Myocyte (in vitro differentiated cells): ENCODE data around the gene TUBGCP6. TPM values are rescaled to one million over a fixed set of nuclear protein-coding genes. Genes with fewer than 3 reads are reported as not detected.

ENCODE experiments used
- DNase-seq: peaks from one replicate; pipeline ENCODE4 v3.0.0-alpha.2; 2012; ENCODE audit warnings: low read depth
- polyA plus RNA-seq: library from polyadenylated mRNA; unstranded; fragments of >200 nt; gene quantifications from one replicate; pipeline ENCODE4 v1.2.1, GENCODE V29; 2012; ENCODE audit warnings: missing spikeins
- total RNA-seq: library from RNA; depleted of rRNA; stranded (reverse); fragments of >200 nt; gene quantifications from 2 replicates; pipeline ENCODE4 v1.2.3, GENCODE V29; 2014

TUBGCP6 gene
- total RNA-seq, result 33.7 and 35.4 TPM in 2 replicates
- 26.1 TPM for polyA plus RNA-seq

DNA sequence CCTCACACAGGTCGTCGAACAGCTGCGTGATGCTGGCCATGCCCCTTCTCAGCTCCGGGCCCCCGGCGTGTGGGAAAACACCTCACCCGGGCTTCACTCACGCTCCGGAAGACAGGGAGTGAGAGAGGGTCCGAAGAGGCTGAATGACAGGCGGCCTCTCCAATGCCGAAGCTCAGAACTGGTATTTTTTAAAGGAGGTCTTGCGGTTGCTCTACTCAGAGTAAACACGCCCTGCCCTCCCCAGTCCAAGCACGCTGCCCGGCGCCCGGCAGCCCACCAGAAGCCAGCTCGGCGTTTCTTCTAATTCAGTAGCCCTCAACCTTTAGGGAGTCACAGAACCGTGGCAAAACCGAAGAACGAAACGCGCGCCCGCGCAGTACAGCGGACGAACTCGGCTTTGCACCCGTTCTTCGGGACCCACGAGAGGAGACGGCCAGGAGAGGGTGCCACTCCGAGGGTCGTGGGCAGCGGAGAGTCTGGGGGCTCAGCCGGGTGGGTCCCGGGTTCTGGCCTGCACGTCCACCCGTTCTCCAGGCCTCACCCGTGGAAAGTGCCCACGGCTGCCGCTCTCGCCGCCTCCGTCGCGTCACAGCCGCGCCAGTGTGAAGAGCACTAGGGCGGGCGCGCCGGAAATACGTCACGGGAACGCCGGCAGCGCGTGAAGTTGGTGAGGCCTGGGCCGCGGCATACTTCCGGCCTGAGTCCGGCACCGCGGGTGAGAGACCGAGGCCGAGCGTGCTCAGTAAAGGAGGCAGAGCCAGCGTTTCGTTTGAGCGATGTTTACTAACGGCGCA is at the start of gene TUBGCP6:
TSS of gene TUBGCP6 (minus strand) at position 604 of the 794 bp plus-strand sequence. CDS start at position 40, 564 bp downstream.
- peak; percentile 93 for DNase-seq

GRCh38 chr22:50294319-50294656 is 49.5 kb upstream of the TUBGCP6 start:
- peak; percentile 75 for DNase-seq

GRCh38 chr22:50293441-50294318 is 48.9 kb upstream of the TUBGCP6 start:
- DNase-seq, result peak; percentile 88

GRCh38 chr22:50292643-50293440 is 48.0 kb upstream of the TUBGCP6 start:
- no peak for DNase-seq

DNA sequence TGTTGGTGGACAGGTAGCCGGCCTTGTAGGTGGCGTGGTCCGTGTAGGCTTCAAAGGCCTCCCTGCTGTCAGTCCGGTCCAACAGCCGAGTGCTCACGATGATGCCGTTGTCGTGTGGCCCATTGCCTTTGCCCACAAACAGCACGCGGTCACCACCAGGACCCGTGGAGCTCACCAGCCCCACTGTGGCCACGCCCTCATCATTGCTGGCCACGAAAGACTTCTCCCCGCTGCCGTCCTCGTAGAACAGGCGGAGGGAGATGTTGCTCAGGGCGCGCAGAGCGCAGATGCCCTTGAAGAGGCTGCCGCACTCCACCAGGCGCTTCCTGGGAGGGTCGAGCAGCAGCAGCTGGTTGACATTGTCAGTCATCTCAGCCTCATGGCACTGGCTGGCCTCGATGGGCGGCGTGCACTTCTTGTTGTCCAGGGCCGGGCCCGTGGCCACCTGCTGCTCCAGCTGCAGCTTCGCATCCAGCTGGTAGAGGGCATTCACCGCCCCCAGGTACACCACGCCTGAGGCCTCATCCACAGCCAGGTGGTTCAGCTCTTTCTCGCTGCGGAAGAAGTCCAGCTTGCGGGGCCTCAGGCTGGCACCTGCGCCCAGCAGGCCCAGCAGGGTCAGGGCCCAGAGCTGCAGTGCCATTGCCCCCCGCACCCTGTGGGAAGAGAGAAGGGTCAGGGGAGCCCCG is 45.3 kb upstream of the TUBGCP6 start:
- DNase-seq, result no peak

- no peak for DNase-seq
Observed at GRCh38 chr22:50289151-50289941, 44.5 kb upstream of the TUBGCP6 start.

DNA sequence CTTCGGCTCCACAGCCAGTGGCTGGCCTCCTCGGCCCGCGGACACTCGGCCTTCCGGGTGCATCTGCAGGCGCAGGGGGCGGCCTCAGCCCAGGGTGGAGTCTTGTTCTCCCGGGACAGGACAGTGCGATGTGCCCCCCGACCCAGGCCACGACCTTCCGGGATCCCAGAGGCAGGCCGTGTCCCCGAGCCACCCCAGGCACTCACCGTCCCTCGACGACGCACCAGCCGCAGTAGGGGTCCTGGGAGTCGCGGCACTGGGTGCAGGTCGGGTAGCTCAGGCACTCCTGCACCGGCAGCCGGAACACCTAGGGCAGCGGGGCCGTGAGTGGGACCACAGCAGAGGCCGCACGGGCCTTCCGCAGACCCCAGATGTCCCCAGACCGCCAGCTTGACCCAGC is 42.9 kb upstream of the TUBGCP6 start:
- no peak for DNase-seq

DNA sequence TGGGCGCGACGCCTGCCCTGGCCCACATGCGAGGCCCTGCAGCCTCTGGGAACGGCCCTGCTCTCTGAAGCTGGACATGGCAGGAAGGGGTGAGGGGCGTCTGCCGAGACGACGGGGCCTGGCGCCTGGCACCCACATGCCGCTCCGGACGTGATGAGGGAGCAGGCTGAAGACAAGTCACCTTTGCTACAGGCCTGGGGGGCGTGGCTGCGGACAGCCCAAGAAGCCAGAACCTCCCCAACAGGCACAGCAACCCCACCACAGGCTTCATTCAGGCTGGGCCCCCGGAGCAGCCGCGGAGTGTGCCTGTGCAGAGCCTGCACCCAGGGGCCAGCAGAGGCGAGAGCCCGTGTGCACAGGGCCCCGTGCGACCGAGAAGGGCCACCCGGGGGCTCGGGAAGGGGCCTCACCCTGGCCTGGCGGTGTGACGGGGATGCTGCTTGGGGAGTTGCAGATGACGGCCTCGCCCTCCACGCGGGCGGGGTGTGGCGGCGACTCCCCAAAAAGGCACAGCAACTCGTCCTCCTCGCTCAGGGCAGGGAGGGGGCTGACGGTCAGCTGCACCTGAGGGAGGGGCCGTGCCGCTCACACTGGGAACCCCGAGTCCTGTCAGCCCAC is 42.0 kb upstream of the TUBGCP6 start:
- DNase-seq, result no peak

DNA sequence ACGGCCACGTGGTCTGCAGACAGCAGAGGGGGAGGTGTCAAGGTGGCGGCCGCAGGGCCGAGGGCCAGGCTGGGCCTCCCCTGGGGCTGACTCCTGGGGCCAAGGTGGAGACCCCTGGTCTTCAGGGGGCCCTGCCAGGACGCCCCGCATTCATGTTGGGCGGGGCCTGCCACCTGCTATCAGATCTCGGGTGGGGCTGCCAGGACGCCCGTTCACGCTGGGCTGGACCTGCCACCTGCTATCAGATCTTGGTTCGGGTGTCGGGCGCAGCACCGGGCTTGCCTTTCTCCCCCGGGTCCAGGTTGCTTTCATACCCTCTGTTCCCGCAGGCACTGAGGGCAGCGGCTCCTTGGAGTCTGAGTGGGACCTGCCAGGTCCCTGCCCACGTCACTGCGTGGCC is 41.5 kb upstream of the TUBGCP6 start:
- DNase-seq, result no peak

- DNase-seq, result no peak
Observed at GRCh38 chr22:50285568-50286229, 40.9 kb upstream of the TUBGCP6 start.

- no peak for DNase-seq
Observed at GRCh38 chr22:50284479-50284878, 39.7 kb upstream of the TUBGCP6 start.

DNA sequence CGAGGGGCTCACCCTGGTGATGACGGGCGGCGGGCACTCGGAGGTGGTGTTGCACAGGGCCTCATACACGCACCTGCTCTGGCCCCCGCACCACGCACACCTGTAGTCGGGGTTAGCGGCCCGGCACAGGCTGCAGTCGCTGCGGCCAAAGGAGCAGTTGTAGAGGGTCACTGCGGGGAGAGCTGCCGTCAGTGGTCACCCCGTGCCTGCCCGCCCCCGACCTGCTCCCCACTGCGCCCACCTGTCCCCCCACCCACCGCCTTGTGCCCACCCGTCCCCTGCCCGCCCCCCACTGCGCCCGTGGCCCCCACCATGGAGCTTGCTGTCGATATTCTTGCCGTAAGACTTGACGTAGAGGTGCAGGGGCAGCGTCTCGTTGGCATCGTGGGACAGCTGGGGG is 39.0 kb upstream of the TUBGCP6 start:
- no peak for DNase-seq

DNA sequence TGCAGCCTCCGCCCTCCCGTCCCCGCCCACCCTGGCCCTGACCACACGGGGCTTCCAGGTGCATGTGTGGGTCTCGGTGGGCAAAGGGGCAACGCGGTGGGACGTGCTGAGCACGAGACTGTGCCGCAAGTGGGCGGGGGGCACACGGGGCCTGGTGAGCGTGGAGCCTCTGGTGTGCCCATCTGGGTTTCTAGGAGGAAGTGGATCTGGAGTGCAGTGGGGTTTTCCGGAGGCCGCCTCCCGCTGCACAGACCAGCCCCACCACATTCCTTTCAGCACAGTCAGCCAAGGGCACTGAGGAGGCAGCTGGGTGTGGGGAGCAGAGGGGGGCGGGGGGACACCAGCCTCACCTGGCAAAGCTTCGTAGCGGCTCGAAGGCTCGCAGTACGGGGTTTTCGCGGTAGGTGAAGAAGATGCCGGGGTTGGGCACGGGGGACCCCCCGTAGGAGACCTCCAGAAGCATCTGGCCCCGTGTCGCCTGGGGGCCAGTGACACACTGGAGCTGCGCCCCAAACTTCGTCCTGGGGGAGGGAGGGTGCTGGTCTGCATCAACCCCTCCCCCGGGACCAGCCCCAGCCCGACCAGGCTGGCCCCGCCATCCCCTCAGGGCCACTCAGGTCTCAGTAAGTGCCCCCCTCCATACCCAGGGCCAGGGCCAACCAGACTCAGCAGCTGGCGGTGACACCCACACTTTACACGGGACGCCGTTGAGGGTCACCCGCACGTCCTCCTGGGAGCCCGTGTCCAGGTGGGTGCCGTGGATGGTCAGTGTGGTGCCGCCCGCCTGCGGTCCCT is 37.7 kb upstream of the TUBGCP6 start:
- peak; percentile 80 for DNase-seq

DNA sequence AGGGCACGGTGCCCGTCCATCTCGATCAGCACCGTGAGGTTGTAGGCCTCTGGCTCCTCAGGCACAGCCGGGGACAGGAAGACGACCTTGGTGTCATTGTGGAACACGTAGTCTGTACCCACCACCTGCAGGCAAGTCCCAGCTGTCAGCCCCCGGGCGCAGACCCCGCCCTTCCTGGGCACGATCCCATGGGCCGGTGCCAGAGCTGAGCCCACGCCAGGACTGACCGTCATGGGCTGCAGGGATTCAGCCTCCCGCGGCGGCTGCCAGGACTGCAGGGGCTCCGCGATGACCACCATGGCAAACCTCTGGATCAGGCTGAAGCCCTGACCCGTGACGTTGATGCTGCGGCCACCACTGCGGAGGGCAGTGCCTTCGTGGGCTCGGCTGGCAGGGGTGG is 37.1 kb upstream of the TUBGCP6 start:
- peak; percentile 65 for DNase-seq

DNA sequence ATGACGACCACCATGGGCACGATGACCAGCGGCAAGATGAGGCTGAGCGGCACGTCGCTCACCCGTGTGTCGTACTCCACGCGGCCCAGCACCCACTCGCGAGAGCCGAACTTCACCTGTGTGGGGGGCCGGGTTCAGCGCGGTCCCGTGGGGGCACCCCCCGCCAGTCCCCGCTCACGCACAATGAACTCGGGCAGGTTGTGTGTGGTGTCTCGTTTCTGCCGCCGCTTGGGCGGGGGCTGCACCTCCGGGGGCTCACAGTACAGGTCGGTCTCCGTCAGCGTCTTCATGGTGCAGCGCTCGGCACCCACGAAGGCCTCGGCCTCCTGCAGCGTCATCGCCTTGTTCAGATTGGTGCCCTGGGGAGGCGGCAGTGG is 36.5 kb upstream of the TUBGCP6 start:
- DNase-seq, result no peak

- no peak for DNase-seq
Observed at GRCh38 chr22:50280708-50281383, 36.0 kb upstream of the TUBGCP6 start.

- DNase-seq, result no peak
Observed at GRCh38 chr22:50280022-50280707, 35.3 kb upstream of the TUBGCP6 start.
